ENCODE measurements around the gene MED15.
A peak's percentile ranks its signal among the peaks of the same experiment; 100 is the strongest.
"Not testable (repeated sequence)": the region's sequence is repeated elsewhere in the genome, so short reads cannot be mapped to it uniquely, and the experiment has no call there.

The MED15 gene

GRCh38 chr22:20591295-20591645 is 83.9 kb downstream of the MED15 start:
- Mint-ChIP-seq H3K36me3 (ENCODE audit: low read depth) (no peaks in the 10 kb centered on the region), H3K27me3 (ENCODE audit: low read depth) (no peaks in the 10 kb centered on the region), H3K9me3 (no peaks in the 10 kb centered on the region), H3K4me1 (no peaks in the 10 kb centered on the region), H3K27ac (no peak overlapping the region), H3K4me3 (no peak overlapping the region)
- no peak for TF ChIP-seq CTCF (IDR thresholded peaks at IDR 0.05; ENCODE audit: unreplicated experiment in 3 of 3)

GRCh38 chr22:20591660-20592310 is 84.4 kb downstream of the MED15 start:
- Mint-ChIP-seq H3K9me3 (no peaks in the 10 kb centered on the region), H3K4me3 (no peak overlapping the region), H3K4me1 (no peaks in the 10 kb centered on the region), H3K36me3 (ENCODE audit: low read depth) (no peaks in the 10 kb centered on the region), H3K27me3 (ENCODE audit: low read depth) (no peaks in the 10 kb centered on the region), H3K27ac (no peak overlapping the region)
- no peak for TF ChIP-seq CTCF (IDR thresholded peaks at IDR 0.05; ENCODE audit: unreplicated experiment in 3 of 3)

- not testable (repeated sequence) for H3K4me3 Mint-ChIP-seq; H3K27ac Mint-ChIP-seq; H3K9me3 Mint-ChIP-seq; H3K36me3 Mint-ChIP-seq (ENCODE audit: low read depth); H3K27me3 Mint-ChIP-seq (ENCODE audit: low read depth); H3K4me1 Mint-ChIP-seq
Measured at GRCh38 chr22:20594038-20594437, 86.6 kb downstream of the MED15 start.

GRCh38 chr22:20594486-20594885 is 87.1 kb downstream of the MED15 start:
- not testable (repeated sequence) for H3K36me3 Mint-ChIP-seq (ENCODE audit: low read depth); H3K9me3 Mint-ChIP-seq; H3K4me1 Mint-ChIP-seq; H3K4me3 Mint-ChIP-seq; H3K27me3 Mint-ChIP-seq (ENCODE audit: low read depth); H3K27ac Mint-ChIP-seq

- H3K4me1 Mint-ChIP-seq: no peaks in the 10 kb centered on the region
- H3K36me3 Mint-ChIP-seq (ENCODE audit: low read depth): no peaks in the 10 kb centered on the region
Measured at GRCh38 chr22:20595461-20595860, 88.1 kb downstream of the MED15 start.

GRCh38 chr22:20599117-20599516 is 91.7 kb downstream of the MED15 start:
- Mint-ChIP-seq H3K4me1 (no peaks in the 10 kb centered on the region), H3K27me3 (ENCODE audit: low read depth) (no peaks in the 10 kb centered on the region), H3K36me3 (ENCODE audit: low read depth) (no peaks in the 10 kb centered on the region), H3K4me3 (no peak overlapping the region), H3K9me3 (no peaks in the 10 kb centered on the region), H3K27ac (no peak overlapping the region)
- no peak for TF ChIP-seq CTCF (IDR thresholded peaks at IDR 0.05; ENCODE audit: unreplicated experiment in 3 of 3)

More at GRCh38 chr22:20595461-20595860, 88.1 kb downstream of the MED15 start:
- Mint-ChIP-seq H3K27me3 (ENCODE audit: low read depth) (no peaks in the 10 kb centered on the region), H3K4me3 (no peak overlapping the region), H3K9me3 (no peaks in the 10 kb centered on the region), H3K27ac (peak overlapping the region in 1 of 3 experiments; percentile 60)
- no peak for TF ChIP-seq CTCF (IDR thresholded peaks at IDR 0.05; ENCODE audit: unreplicated experiment in 3 of 3)

- no peak overlapping the region for H3K27ac Mint-ChIP-seq
- no peaks in the 10 kb centered on the region for H3K9me3 Mint-ChIP-seq
- H3K4me1 Mint-ChIP-seq: no peaks in the 10 kb centered on the region
- no peaks in the 10 kb centered on the region for H3K36me3 Mint-ChIP-seq (ENCODE audit: low read depth)
- no peaks in the 10 kb centered on the region for H3K27me3 Mint-ChIP-seq (ENCODE audit: low read depth)
- no peak for TF ChIP-seq CTCF (IDR thresholded peaks at IDR 0.05; ENCODE audit: unreplicated experiment in 3 of 3)
- H3K4me3 Mint-ChIP-seq: no peak overlapping the region
Measured at GRCh38 chr22:20600137-20600673, 92.8 kb downstream of the MED15 start.
